IMR-90 (cell line): ENCODE data around the gene MRPL58. TPM values are rescaled to one million over a fixed set of nuclear protein-coding genes. Genes with fewer than 3 reads are reported as not detected.

Experiments
- ATAC-seq: fragments of 200-7000 bp; cut with Tn5 transposase; 2 replicates; pipeline ENCODE4 v1.9.1; 2020; ENCODE audit warnings: low read depth, mild to moderate bottlenecking, moderate library complexity
- BruUV-seq: library from RNA; stranded (reverse); fragments of 400-500 nt; replicated peaks from 2 replicates; lab custom pipeline; 2021; lab: Mats Ljungman, UMichigan
- CTCF ChIA-PET: fragments of 300-600 bp; formaldehyde crosslinking; extraction: SDS; loops from one replicate; lab custom pipeline; 2021; ENCODE audit warnings: antibody characterized with exemption; lab: Yijun Ruan, JAX
- POLR2A ChIA-PET: fragments of 300-600 bp; sonication (Branson Sonifier 250); formaldehyde crosslinking; loops from one replicate; lab custom pipeline; 2022; ENCODE audit warnings: antibody characterized with exemption; ENCODE audit not compliant: unreplicated experiment; lab: Charles Lee
- DNase-seq: peaks from one replicate; pipeline ENCODE4 v3.0.0; 2013
- H2AFZ ChIP-seq: replicated peaks from 2 replicates; pipeline ENCODE3; 2013; ENCODE audit warnings: low read length, mild to moderate bottlenecking; ENCODE audit not compliant: poor library complexity
- H2AK5ac ChIP-seq: 2 replicates; pipeline ENCODE4 v1.6.1; 2013; ENCODE audit warnings: low read depth, low read length, inconsistent platforms
- H2AK9ac ChIP-seq: replicated peaks from 2 replicates; pipeline ENCODE3; 2013; ENCODE audit warnings: mild to moderate bottlenecking, low read depth, low read length, moderate library complexity; ENCODE audit not compliant: poor library complexity
- H2BK120ac ChIP-seq: 2 replicates; pipeline ENCODE4 v1.6.1; 2013; ENCODE audit warnings: low read depth, low read length, inconsistent platforms
- H2BK15ac ChIP-seq: 3 replicates; pipeline ENCODE4 v1.6.1; 2013; ENCODE audit warnings: low read depth, low read length, inconsistent platforms
- H2BK20ac ChIP-seq: 2 replicates; pipeline ENCODE4 v1.6.1; 2013; ENCODE audit warnings: low read depth, mild to moderate bottlenecking, inconsistent platforms, low read length, moderate library complexity
- H2BK5ac ChIP-seq: 2 replicates; pipeline ENCODE4 v1.6.1; 2013; ENCODE audit warnings: mild to moderate bottlenecking, low read depth, low read length, inconsistent platforms; ENCODE audit not compliant: poor library complexity, severe bottlenecking
- H3K14ac ChIP-seq: replicated peaks from 2 replicates; pipeline ENCODE4 v1.6.1; 2013; ENCODE audit warnings: low read depth, low read length, inconsistent platforms
- H3K18ac ChIP-seq: 2 replicates; pipeline ENCODE4 v1.6.1; 2013; ENCODE audit warnings: low read depth, low read length, control low read depth
- H3K23ac ChIP-seq: 2 replicates; pipeline ENCODE4 v1.6.1; 2013; ENCODE audit warnings: low read depth, low read length, inconsistent platforms
- H3K27ac ChIP-seq: 2 replicates; pipeline ENCODE4 v1.5.1; 2013; ENCODE audit warnings: mild to moderate bottlenecking, control low read depth, low read length; ENCODE audit not compliant: insufficient read depth
- H3K27me3 ChIP-seq: 2 replicates; pipeline ENCODE4 v1.6.1; 2013; ENCODE audit warnings: low read length; ENCODE audit not compliant: control insufficient read depth, insufficient read depth
- H3K36me3 ChIP-seq: 2 replicates; pipeline ENCODE4 v1.6.1; 2013; ENCODE audit warnings: low read length, mixed read lengths; ENCODE audit not compliant: control insufficient read depth, insufficient read depth
- H3K4ac ChIP-seq: 2 replicates; pipeline ENCODE4 v1.6.1; 2013; ENCODE audit warnings: low read depth, low read length, inconsistent platforms
- H3K4me1 ChIP-seq: 2 replicates; pipeline ENCODE4 v1.6.1; 2013; ENCODE audit warnings: low read length, mixed read lengths; ENCODE audit not compliant: control insufficient read depth, insufficient read depth
- H3K4me2 ChIP-seq: 2 replicates; pipeline ENCODE4 v1.6.1; 2013; ENCODE audit warnings: low read depth, mild to moderate bottlenecking, control low read depth, low read length, moderate library complexity
- H3K4me3 ChIP-seq: 2 replicates; pipeline ENCODE4 v1.5.1; 2013; ENCODE audit warnings: low read depth, mild to moderate bottlenecking, control low read depth, low read length, moderate library complexity; ENCODE audit not compliant: insufficient read depth
- H3K56ac ChIP-seq: 2 replicates; pipeline ENCODE4 v1.6.1; 2013; ENCODE audit warnings: low read length, inconsistent platforms; ENCODE audit not compliant: insufficient read depth; ENCODE audit errors: extremely low read depth
- H3K79me1 ChIP-seq, 2 experiments: 2 replicates each; pipeline ENCODE4 v1.6.1; 2013; ENCODE audit warnings: low read length in 2 of 2, inconsistent platforms in 1 of 2, low read depth in 1 of 2
- H3K9ac ChIP-seq: 2 replicates; pipeline ENCODE4 v1.6.1; 2013; ENCODE audit warnings: low read depth, low read length, control low read depth
- H3K9me1 ChIP-seq: 2 replicates; pipeline ENCODE4 v1.6.1; 2013; ENCODE audit warnings: low read length, inconsistent platforms; ENCODE audit not compliant: insufficient read depth
- H3K9me3 ChIP-seq: 2 replicates; pipeline ENCODE4 v1.6.1; 2013; ENCODE audit warnings: low read length; ENCODE audit not compliant: control insufficient read depth, insufficient read depth
- H4K20me1 ChIP-seq: 2 replicates; pipeline ENCODE4 v1.6.1; 2013; ENCODE audit warnings: low read length, inconsistent platforms; ENCODE audit not compliant: insufficient read depth
- H4K5ac ChIP-seq: 2 replicates; pipeline ENCODE4 v1.6.1; 2013; ENCODE audit warnings: mild to moderate bottlenecking, low read depth, low read length, control low read depth
- H4K8ac ChIP-seq, 2 experiments: 2 replicates each; pipeline ENCODE4 v1.6.1; 2013; ENCODE audit warnings: low read depth in 2 of 2, low read length in 2 of 2, control low read depth in 1 of 2, inconsistent platforms in 1 of 2
- H4K91ac ChIP-seq: 2 replicates; pipeline ENCODE4 v1.6.1; 2013; ENCODE audit warnings: low read depth, low read length, inconsistent platforms; ENCODE audit not compliant: insufficient read depth
- FOS ChIP-seq: fragments of 150-350 bp; IDR thresholded peaks from 2 replicates; pipeline ENCODE4 v1.6.1; 2016; ENCODE audit warnings: low read depth, low read length
- WGBS, 2 experiments: methylation state at CpG; one replicate each; pipeline versions ENCODE4 v1.1.5 to v1.1.7; 2013; ENCODE audit warnings: missing lambda C conversion rate in 2 of 2; ENCODE audit not compliant: insufficient read length in 1 of 2; ENCODE audit errors: extremely low coverage in 2 of 2; 5-methylcytosine and 5-hydroxymethylcytosine counted together
- dilution Hi-C: fragments of 300-500 bp; cut with HindIII; formaldehyde crosslinking; loops from one replicate; pipeline ENCODE4 v1.14.3; 2018; ENCODE audit warnings: low sequenced_read_pairs; ENCODE audit not compliant: unreplicated experiment
- in situ Hi-C: fragments of 300-500 bp; cut with MboI; formaldehyde crosslinking; loops from 3 replicates; pipeline ENCODE4 v1.14.3; 2019; ENCODE audit warnings: low sequenced_read_pairs, inconsistent platforms, mixed read lengths
- intact Hi-C: fragments of 100-400 bp; cut with micrococcal nuclease; formaldehyde crosslinking; loops from 2 replicates; pipeline ENCODE4 v1.10.0; 2022
- polyA plus RNA-seq, 3 experiments: library from polyadenylated mRNA; depleted of rRNA; stranded (reverse); fragments of >200 nt; gene quantifications; 2 replicates each; pipeline ENCODE4 v1.2.3, GENCODE V29; 2012; ENCODE audit warnings: low replicate concordance in 1 of 3
- total RNA-seq: library from RNA; depleted of rRNA; stranded (reverse); fragments of >200 nt; gene quantifications from 2 replicates; pipeline ENCODE4 v1.2.3, GENCODE V29; 2012

MRPL58 gene
- total and polyA plus RNA-seq, 2 of the 4 experiments (the other 2 are of a cell fraction): 42.5 to 53.0 TPM

- ChIA-PET POLR2A (no interaction called here), CTCF (interaction anchor here (0.7 kb wide), 1 partner anchor 8 kb away, joined by 4 read pairs; no protein-coding TSS in a partner anchor)
- Histone ChIP-seq H3K27me3 (no peaks in the 10 kb centered on the region), H4K8ac (no peak overlapping the region), H3K4ac (no peak overlapping the region), H2AFZ (no peak overlapping the region), H3K23ac (no peak overlapping the region), H3K27ac (no peak overlapping the region), H2BK120ac (no peak overlapping the region), H3K56ac (no peak overlapping the region), H2BK20ac (no peak overlapping the region), H2AK9ac (no peak overlapping the region), H2BK5ac (no peak overlapping the region), H3K36me3 (peaks cover 44% of the 10 kb centered on the region), H3K4me2 (no peak overlapping the region), H2AK5ac (no peak overlapping the region), H3K9me3 (no peaks in the 10 kb centered on the region), H3K4me1 (peaks cover 6% of the 10 kb centered on the region; the same call in 1 of the 2 replicates), H3K9ac (no peak overlapping the region), H2BK15ac (no peak overlapping the region), H3K4me3 (no peak overlapping the region), H3K18ac (no peak overlapping the region), H4K5ac (no peak overlapping the region), H3K9me1 (0 out of 2 replicates have a peak, but pooled peaks cover 3% of the 10 kb centered on the region), H4K20me1 (no peaks in the 10 kb centered on the region), H3K79me1 (peaks cover 3 to 5% of the 10 kb centered on the region in 2 experiments; a peak in 3 of 4 replicates), H4K91ac (no peak overlapping the region), H3K14ac (no peak overlapping the region)
- no TSS peak for BruUV-seq
- DNase-seq: no peak
- no CpG with 5 or more reads among the region's 8 CpGs for WGBS, 2 experiments
- in situ Hi-C loops (loop anchor here (10.0 to 25.0 kb wide), 2 partner anchors 140 to 348 kb away; partner anchors contain the start of genes GRB2 and NUP85), dilution Hi-C loops (no loop called here), intact Hi-C loops (loop anchor here (5.0 to 10.0 kb wide), 2 partner anchors 48 to 140 kb away; partner anchors contain the start of gene NUP85)
- TF ChIP-seq FOS: no peak
- no peak for ATAC-seq
Measured at GRCh38 chr17:75064460-75064859, 52.0 kb downstream of the MRPL58 start.
